Epithelial cell of prostate (primary cell): ENCODE results near the gene RIPOR2.
"Not testable (repeated sequence)": the region's sequence is repeated elsewhere in the genome, so short reads cannot be mapped to it uniquely, and the experiment has no call there.

Source experiments
- DNase-seq: peaks from one replicate; pipeline ENCODE4 v3.0.0-alpha.2; 2011; ENCODE audit warnings: low read depth, low spot score
- H3K27ac ChIP-seq: fragments of 450-650 bp; 2 replicates; pipeline ENCODE4 v1.5.1; 2017; ENCODE audit warnings: mild to moderate bottlenecking

RIPOR2 gene

GRCh38 chr6:24927985-24928745 lies 7.6 kb downstream of the RIPOR2 start:
- DNase-seq = no peak
- H3K27ac ChIP-seq = no peak overlapping the region

GRCh38 chr6:24927277-24927955 lies 8.3 kb downstream of the RIPOR2 start:
- no peak for DNase-seq
- no peak overlapping the region for H3K27ac ChIP-seq

GRCh38 chr6:24926647-24927046 lies 9.1 kb downstream of the RIPOR2 start:
- H3K27ac ChIP-seq, DNase-seq: not testable (repeated sequence)

- no peak overlapping the region for H3K27ac ChIP-seq
- no peak for DNase-seq
Observed at GRCh38 chr6:24926192-24926591, 9.6 kb downstream of the RIPOR2 start.

- H3K27ac ChIP-seq = no peak overlapping the region
Observed at GRCh38 chr6:24925661-24926060, 10.1 kb downstream of the RIPOR2 start.

GRCh38 chr6:24924580-24925356 lies 11.0 kb downstream of the RIPOR2 start:
- no peak for DNase-seq
- H3K27ac ChIP-seq = no peak overlapping the region

More at GRCh38 chr6:24925661-24926060, 10.1 kb downstream of the RIPOR2 start:
- no peak for DNase-seq

- no peak for DNase-seq
- H3K27ac ChIP-seq = no peak overlapping the region
Observed at GRCh38 chr6:24923885-24924401, 11.8 kb downstream of the RIPOR2 start.

- no peak for DNase-seq
Observed at GRCh38 chr6:24922814-24923213, 12.9 kb downstream of the RIPOR2 start.

GRCh38 chr6:24922170-24922569 lies 13.6 kb downstream of the RIPOR2 start:
- no peak for DNase-seq
- H3K27ac ChIP-seq = no peak overlapping the region

More at GRCh38 chr6:24922814-24923213, 12.9 kb downstream of the RIPOR2 start:
- H3K27ac ChIP-seq = no peak overlapping the region

GRCh38 chr6:24920136-24920535 lies 15.6 kb downstream of the RIPOR2 start:
- DNase-seq = no peak
- no peak overlapping the region for H3K27ac ChIP-seq

GRCh38 chr6:24919056-24919892 lies 16.5 kb downstream of the RIPOR2 start:
- DNase-seq = no peak
- no peak overlapping the region for H3K27ac ChIP-seq

- H3K27ac ChIP-seq = no peak overlapping the region
- DNase-seq = no peak
Observed at GRCh38 chr6:24918641-24919055, 17.1 kb downstream of the RIPOR2 start.

GRCh38 chr6:24916496-24916895 lies 19.3 kb downstream of the RIPOR2 start:
- no peak for DNase-seq
- no peak overlapping the region for H3K27ac ChIP-seq

GRCh38 chr6:24915641-24916040 lies 20.1 kb downstream of the RIPOR2 start:
- H3K27ac ChIP-seq = no peak overlapping the region
- no peak for DNase-seq

- not testable (repeated sequence) for DNase-seq, H3K27ac ChIP-seq
Observed at GRCh38 chr6:24914082-24914481, 21.7 kb downstream of the RIPOR2 start.

GRCh38 chr6:24911796-24912382 lies 23.9 kb downstream of the RIPOR2 start:
- no peak for DNase-seq
- no peak overlapping the region for H3K27ac ChIP-seq

GRCh38 chr6:24910961-24911725 lies 24.6 kb downstream of the RIPOR2 start:
- DNase-seq = no peak
- no peak overlapping the region for H3K27ac ChIP-seq

GRCh38 chr6:24910331-24910960 lies 25.3 kb downstream of the RIPOR2 start:
- no peak for DNase-seq

More at GRCh38 chr6:24910331-24910960, 25.3 kb downstream of the RIPOR2 start:
- H3K27ac ChIP-seq = no peak overlapping the region
